Ascending aorta (tissue), 2 donors: ENCODE measurements around the gene RAD51B. TPM values are rescaled to one million over a fixed set of nuclear protein-coding genes. Genes with fewer than 3 reads are reported as not detected.

Experiments used
- DNase-seq, 2 donors: peaks; one replicate each; pipeline ENCODE4 v3.0.0-alpha.2; 2019; ENCODE audit warnings: low spot score in 2 of 2
- H3K27ac ChIP-seq, 2 donors: fragments of 200-600 bp; sonication (generic); one replicate each; pipeline ENCODE4 v1.5.1; 2016 to 2017; ENCODE audit warnings: mild to moderate bottlenecking in 1 of 2
- H3K27me3 ChIP-seq: fragments of 200-600 bp; sonication (generic); one replicate; pipeline ENCODE4 v1.5.1; 2017
- H3K36me3 ChIP-seq, 2 donors: fragments of 200-600 bp; sonication (generic); one replicate each; pipeline ENCODE4 v1.5.1; 2016
- H3K4me1 ChIP-seq, 2 donors: fragments of 200-600 bp; sonication (generic); one replicate each; pipeline ENCODE4 v1.5.1; 2016 to 2017; ENCODE audit warnings: mild to moderate bottlenecking in 1 of 2
- H3K4me3 ChIP-seq, 2 donors: fragments of 200-600 bp; sonication (generic); one replicate each; pipeline ENCODE4 v1.5.1; 2016 to 2017; ENCODE audit warnings: mild to moderate bottlenecking in 1 of 2
- H3K9me3 ChIP-seq, 2 donors: fragments of 200-600 bp; sonication (generic); one replicate each; pipeline ENCODE4 v1.5.1; 2016
- intact Hi-C: fragments of 100-400 bp; cut with DNase I; formaldehyde crosslinking; loops from one replicate; pipeline ENCODE4 v1.15.1; 2023
- total RNA-seq: library from RNA; depleted of rRNA; stranded (reverse); fragments of >200 nt; gene quantifications from one replicate; pipeline ENCODE4 v1.1.0, GENCODE V29; 2016
- TF ChIP-seq, protein P1 (sequence below), 3 experiments: fragments of 200-600 bp in 2 of 3; fragments of 450-650 bp in 1 of 3; sonication (generic) in 2 of 3; IDR thresholded peaks; one replicate each; pipeline ENCODE4 v1.5.1; 2016 to 2019; ENCODE audit warnings: antibody characterized with exemption in 3 of 3, mild to moderate bottlenecking in 1 of 3, moderate library complexity in 1 of 3

Gene RAD51B
- total RNA-seq, 1 donor from 2014 or later: not detected

DNA sequence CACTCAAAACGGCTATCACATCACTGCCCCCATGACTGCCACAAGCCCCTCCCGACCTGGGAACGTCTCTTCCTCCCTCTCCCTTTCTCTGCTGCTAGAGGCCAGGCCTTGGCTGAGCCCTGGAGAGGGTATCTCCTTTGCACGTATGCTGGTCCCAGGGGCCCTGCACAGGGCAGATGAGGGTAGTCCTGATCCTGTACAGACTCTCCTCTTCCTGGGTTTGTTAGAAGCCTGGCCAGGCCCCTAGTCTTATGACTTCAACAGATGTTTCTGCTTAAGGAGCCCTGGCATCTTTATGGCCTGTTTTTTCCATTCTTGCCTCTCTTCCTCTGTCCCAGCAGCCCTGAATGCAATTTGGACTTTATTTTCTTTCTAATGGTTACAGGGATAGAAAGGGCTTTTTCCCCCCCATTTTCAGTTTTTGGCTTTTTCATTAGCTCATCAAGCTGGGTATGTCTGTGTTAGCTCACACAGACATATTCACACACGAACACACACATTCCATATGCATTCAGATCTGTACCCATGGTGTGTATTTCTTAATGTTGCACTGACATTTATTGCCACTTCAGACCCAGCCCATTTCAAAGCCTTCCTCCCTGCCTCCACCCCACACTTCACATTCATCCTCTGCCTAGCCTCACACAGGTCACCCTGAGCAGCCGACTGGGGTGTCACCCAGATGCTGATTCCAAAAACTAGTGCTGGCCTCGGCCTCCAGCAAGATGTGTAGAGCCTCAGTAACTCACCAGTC lies 770.0 kb downstream of the RAD51B start:
- Histone ChIP-seq H3K27ac (peak overlapping the region; percentile 19 to 41), H3K4me1 (peaks cover 0 to 5% of the 10 kb centered on the region in 2 donors), H3K4me3 (no peak overlapping the region), H3K9me3 (no peaks in the 10 kb centered on the region), H3K36me3 (no peaks in the 10 kb centered on the region), H3K27me3 (no peaks in the 10 kb centered on the region)
- no peak for DNase-seq
- TF ChIP-seq, protein P1, sequence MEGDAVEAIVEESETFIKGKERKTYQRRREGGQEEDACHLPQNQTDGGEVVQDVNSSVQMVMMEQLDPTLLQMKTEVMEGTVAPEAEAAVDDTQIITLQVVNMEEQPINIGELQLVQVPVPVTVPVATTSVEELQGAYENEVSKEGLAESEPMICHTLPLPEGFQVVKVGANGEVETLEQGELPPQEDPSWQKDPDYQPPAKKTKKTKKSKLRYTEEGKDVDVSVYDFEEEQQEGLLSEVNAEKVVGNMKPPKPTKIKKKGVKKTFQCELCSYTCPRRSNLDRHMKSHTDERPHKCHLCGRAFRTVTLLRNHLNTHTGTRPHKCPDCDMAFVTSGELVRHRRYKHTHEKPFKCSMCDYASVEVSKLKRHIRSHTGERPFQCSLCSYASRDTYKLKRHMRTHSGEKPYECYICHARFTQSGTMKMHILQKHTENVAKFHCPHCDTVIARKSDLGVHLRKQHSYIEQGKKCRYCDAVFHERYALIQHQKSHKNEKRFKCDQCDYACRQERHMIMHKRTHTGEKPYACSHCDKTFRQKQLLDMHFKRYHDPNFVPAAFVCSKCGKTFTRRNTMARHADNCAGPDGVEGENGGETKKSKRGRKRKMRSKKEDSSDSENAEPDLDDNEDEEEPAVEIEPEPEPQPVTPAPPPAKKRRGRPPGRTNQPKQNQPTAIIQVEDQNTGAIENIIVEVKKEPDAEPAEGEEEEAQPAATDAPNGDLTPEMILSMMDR (IDR thresholded peaks at IDR 0.05): no peak
- intact Hi-C loops: no loop called here

DNA sequence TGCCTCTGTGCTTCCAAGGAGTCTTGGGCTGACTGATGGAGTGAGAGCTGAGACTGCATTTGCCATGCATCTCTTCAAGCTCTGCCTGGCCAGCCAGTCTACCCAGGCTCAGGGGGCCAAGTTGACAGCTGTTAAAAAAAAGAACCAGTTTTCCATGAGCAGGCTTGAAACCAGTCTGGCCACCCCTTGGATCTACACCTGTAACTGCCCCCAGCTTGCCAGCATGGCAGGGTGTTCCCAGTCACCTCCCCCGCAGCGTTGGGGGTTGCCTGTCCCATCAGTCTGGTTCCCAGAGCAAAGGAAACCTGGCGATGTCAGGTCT lies 770.6 kb downstream of the RAD51B start:
- TF ChIP-seq, protein P1 (IDR thresholded peaks at IDR 0.05): no peak
- Histone ChIP-seq H3K9me3 (no peaks in the 10 kb centered on the region), H3K27ac (peak overlapping the region; percentile 19 to 41), H3K36me3 (no peaks in the 10 kb centered on the region), H3K4me1 (peaks cover 0 to 5% of the 10 kb centered on the region in 2 donors), H3K27me3 (no peaks in the 10 kb centered on the region), H3K4me3 (no peak overlapping the region)
- no peak for DNase-seq
- intact Hi-C loops: no loop called here

- no peaks in the 10 kb centered on the region for H3K36me3 ChIP-seq
- no peak overlapping the region for H3K4me3 ChIP-seq
- intact Hi-C loops: no loop called here
- no peak for DNase-seq
- H3K4me1 ChIP-seq: peaks cover 0 to 5% of the 10 kb centered on the region in 2 donors
- H3K27me3 ChIP-seq: no peaks in the 10 kb centered on the region
- TF ChIP-seq, protein P1 (IDR thresholded peaks at IDR 0.05): no peak
- no peak overlapping the region for H3K27ac ChIP-seq
- no peaks in the 10 kb centered on the region for H3K9me3 ChIP-seq
Measured at GRCh38 chr14:68591786-68592185, 772.2 kb downstream of the RAD51B start.

- Histone ChIP-seq H3K27ac (no peak overlapping the region), H3K27me3 (no peaks in the 10 kb centered on the region)
- TF ChIP-seq, protein P1 (IDR thresholded peaks at IDR 0.05): no peak
Measured at GRCh38 chr14:68592948-68593556, 773.5 kb downstream of the RAD51B start.

DNA sequence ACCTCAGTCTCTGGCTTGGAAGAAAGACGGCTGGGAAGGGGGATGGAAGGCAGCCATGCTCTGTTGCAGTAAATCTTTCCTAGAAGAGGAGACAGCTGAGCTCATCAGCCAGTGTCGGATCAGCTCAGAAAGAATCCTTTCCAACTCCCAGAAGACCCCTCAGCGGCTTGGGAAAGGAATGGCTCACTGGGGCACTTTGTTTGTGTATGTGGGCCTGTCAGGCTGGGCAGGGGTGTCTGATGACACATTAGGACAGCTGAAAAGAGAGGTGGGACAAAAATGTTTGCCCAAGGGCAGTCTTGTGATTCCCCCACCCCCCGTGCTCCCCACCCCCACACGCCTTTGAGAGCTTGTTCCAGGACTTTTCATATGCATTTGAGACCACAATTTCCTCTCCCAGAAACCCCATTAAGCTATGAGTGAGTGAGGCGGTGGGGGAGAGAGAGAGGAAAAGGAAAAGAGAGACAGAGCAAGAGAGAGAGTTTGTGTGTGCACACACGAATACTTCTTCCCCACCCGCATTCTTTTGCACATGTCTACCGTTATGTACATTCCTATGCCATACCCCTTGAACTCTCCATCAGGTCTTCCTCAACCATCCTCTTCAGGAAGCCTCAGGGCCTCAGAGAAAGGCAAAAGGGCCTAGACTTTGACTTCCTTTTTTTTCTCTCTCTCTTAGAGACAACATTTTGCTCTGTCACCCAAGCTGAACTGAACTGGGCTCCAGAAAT lies 774.4 kb downstream of the RAD51B start:
- TF ChIP-seq, protein P1 (IDR thresholded peaks at IDR 0.05): no peak
- H3K4me3 ChIP-seq: no peak overlapping the region
- no peaks in the 10 kb centered on the region for H3K9me3 ChIP-seq
- H3K27me3 ChIP-seq: no peaks in the 10 kb centered on the region
- H3K27ac ChIP-seq: no peak overlapping the region
- intact Hi-C loops: no loop called here
- peaks cover 0 to 13% of the 10 kb centered on the region in 2 donors for H3K4me1 ChIP-seq
- DNase-seq: peak in 1 of 2 donors; percentile 47
- H3K36me3 ChIP-seq: no peaks in the 10 kb centered on the region

More at GRCh38 chr14:68592948-68593556, 773.5 kb downstream of the RAD51B start:
- Histone ChIP-seq H3K36me3 (no peaks in the 10 kb centered on the region), H3K9me3 (no peaks in the 10 kb centered on the region), H3K4me1 (peaks cover 0 to 5% of the 10 kb centered on the region in 2 donors), H3K4me3 (no peak overlapping the region)
- intact Hi-C loops: no loop called here
- DNase-seq: no peak
